OCI-LY7 (cell line): Measurements from ENCODE around the gene SH3TC1. TPM values are rescaled to one million over a fixed set of nuclear protein-coding genes. Genes with fewer than 3 reads are reported as not detected.

Experiments
- BruUV-seq: library from RNA; stranded (reverse); fragments of 400-500 nt; replicated peaks from 2 replicates; lab custom pipeline; 2021; lab: Mats Ljungman, UMichigan
- CTCF ChIA-PET: fragments of 300-600 bp; sonication (Branson Sonifier 250); formaldehyde crosslinking; loops from one replicate; lab custom pipeline; 2022; ENCODE audit warnings: antibody characterized with exemption; ENCODE audit not compliant: unreplicated experiment; lab: Charles Lee
- POLR2A ChIA-PET: fragments of 300-600 bp; sonication (Branson Sonifier 250); formaldehyde crosslinking; loops from one replicate; lab custom pipeline; 2022; ENCODE audit warnings: antibody characterized with exemption; lab: Charles Lee
- DNase-seq: peaks from one replicate; pipeline ENCODE4 v3.0.0-alpha.2; 2015; ENCODE audit warnings: low spot score
- H2AFZ ChIP-seq: fragments of 200-600 bp; sonication (generic), shearing (Covaris generic); 2 replicates; pipeline ENCODE4 v1.6.1; 2014; ENCODE audit warnings: mild to moderate bottlenecking, antibody characterized with exemption, low read length, moderate library complexity
- H3K27ac ChIP-seq: fragments of 200-600 bp; sonication (generic); 2 replicates; pipeline ENCODE4 v1.5.1; 2014; ENCODE audit warnings: mixed run types, low read depth, mild to moderate bottlenecking, moderate library complexity, low read length, inconsistent platforms; ENCODE audit not compliant: poor library complexity, severe bottlenecking
- H3K36me3 ChIP-seq: fragments of 200-600 bp; sonication (generic); 2 replicates; pipeline ENCODE4 v1.6.1; 2014; ENCODE audit warnings: mild to moderate bottlenecking, antibody characterized with exemption, low read length, moderate library complexity, mixed read lengths; ENCODE audit not compliant: insufficient read depth
- H3K4me1 ChIP-seq: fragments of 200-600 bp; sonication (generic); 2 replicates; pipeline ENCODE4 v1.5.1; 2014; ENCODE audit warnings: mild to moderate bottlenecking, low read length; ENCODE audit not compliant: insufficient read depth, poor library complexity, severe bottlenecking
- H3K4me2 ChIP-seq: fragments of 200-600 bp; sonication (generic); 2 replicates; pipeline ENCODE4 v1.6.1; 2014; ENCODE audit warnings: mild to moderate bottlenecking, low read length
- H3K4me3 ChIP-seq: fragments of 200-600 bp; sonication (generic); 2 replicates; pipeline ENCODE4 v1.5.1; 2014; ENCODE audit warnings: mild to moderate bottlenecking, low read depth, low read length; ENCODE audit not compliant: poor library complexity, severe bottlenecking
- H3K79me2 ChIP-seq: fragments of 200-600 bp; sonication (generic); 2 replicates; pipeline ENCODE4 v1.6.1; 2016; ENCODE audit warnings: low read depth, mild to moderate bottlenecking, low read length, moderate library complexity, mixed read lengths; ENCODE audit not compliant: insufficient read depth
- H3K9me2 ChIP-seq: fragments of 200-600 bp; sonication (generic); 2 replicates; pipeline ENCODE4 v1.6.1; 2016; ENCODE audit warnings: mild to moderate bottlenecking, low read length, mixed read lengths; ENCODE audit not compliant: insufficient read depth
- H3K9me3 ChIP-seq: fragments of 200-600 bp; sonication (generic); 2 replicates; pipeline ENCODE4 v1.6.1; 2014; ENCODE audit warnings: mild to moderate bottlenecking, mixed run types, low read length, mixed read lengths
- H4K20me1 ChIP-seq: fragments of 200-600 bp; sonication (generic); 2 replicates; pipeline ENCODE4 v1.6.1; 2014; ENCODE audit warnings: mild to moderate bottlenecking, antibody characterized with exemption, low read length, moderate library complexity, mixed read lengths; ENCODE audit not compliant: insufficient read depth
- CTCF ChIP-seq: fragments of 200-600 bp; sonication (generic); conservative IDR thresholded peaks from 2 replicates; pipeline ENCODE4 v1.5.1; 2014; ENCODE audit warnings: mild to moderate bottlenecking, antibody characterized with exemption, low read length, moderate library complexity, mixed read lengths
- EZH2phosphoT487 ChIP-seq: fragments of 200-600 bp; sonication (generic); IDR thresholded peaks from 2 replicates; pipeline ENCODE4 v1.6.1; 2018; ENCODE audit warnings: low read depth, borderline replicate concordance, mild to moderate bottlenecking, mixed run types, antibody characterized with exemption, low read length, moderate library complexity, mixed read lengths
- intact Hi-C: fragments of 100-400 bp; cut with micrococcal nuclease; formaldehyde crosslinking; loops from one replicate; pipeline ENCODE4 v1.10.0; 2022; ENCODE audit not compliant: unreplicated experiment
- total RNA-seq, 2 experiments: library from RNA; depleted of rRNA in 1 of 2; stranded (reverse); fragments of >200 nt in 1 of 2; shearing (Covaris generic) in 1 of 2; gene quantifications; 2 replicates each; pipeline ENCODE4 v1.2.3, GENCODE V29; 2014 to 2022

Gene SH3TC1
- total RNA-seq, 2 experiments from 2014 or later = 17.5 to 42.4 TPM

GRCh38 chr4:8258552-8259212 is 59.6 kb downstream of the SH3TC1 start:
- no TSS peak for BruUV-seq
- Histone ChIP-seq H3K79me2 (no peaks in the 10 kb centered on the region), H2AFZ (no peak overlapping the region), H3K9me2 (no peaks in the 10 kb centered on the region), H3K27ac (no peak overlapping the region), H3K4me2 (no peak overlapping the region), H3K9me3 (no peaks in the 10 kb centered on the region), H4K20me1 (no peaks in the 10 kb centered on the region), H3K4me3 (no peak overlapping the region), H3K36me3 (no peaks in the 10 kb centered on the region), H3K4me1 (no peaks in the 10 kb centered on the region)
- TF ChIP-seq CTCF = no peak
- no peak for TF ChIP-seq EZH2phosphoT487
- ChIA-PET CTCF (no interaction called here), POLR2A (no interaction called here)
- no peak for DNase-seq
- intact Hi-C loops = no loop called here

GRCh38 chr4:8259743-8260430 is 60.8 kb downstream of the SH3TC1 start:
- intact Hi-C loops = no loop called here
- Histone ChIP-seq H2AFZ (no peak overlapping the region), H3K4me3 (no peak overlapping the region), H3K79me2 (no peaks in the 10 kb centered on the region), H3K36me3 (no peaks in the 10 kb centered on the region), H3K9me3 (no peaks in the 10 kb centered on the region), H3K4me2 (no peak overlapping the region), H3K4me1 (no peaks in the 10 kb centered on the region), H4K20me1 (no peaks in the 10 kb centered on the region), H3K9me2 (no peaks in the 10 kb centered on the region), H3K27ac (no peak overlapping the region)
- TF ChIP-seq CTCF (no peak), EZH2phosphoT487 (no peak)
- ChIA-PET POLR2A (no interaction called here), CTCF (no interaction called here)
- no peak for DNase-seq
- BruUV-seq = no TSS peak

- no peaks in the 10 kb centered on the region for H3K4me1 ChIP-seq
- H3K36me3 ChIP-seq = no peaks in the 10 kb centered on the region
- no peak overlapping the region for H3K4me3 ChIP-seq
- BruUV-seq = no TSS peak
- ChIA-PET POLR2A (no interaction called here), CTCF (no interaction called here)
- H3K79me2 ChIP-seq = no peaks in the 10 kb centered on the region
- intact Hi-C loops = no loop called here
- H4K20me1 ChIP-seq = no peaks in the 10 kb centered on the region
- no peak for TF ChIP-seq CTCF
- no peak for TF ChIP-seq EZH2phosphoT487
- no peak overlapping the region for H2AFZ ChIP-seq
- no peak overlapping the region for H3K27ac ChIP-seq
- H3K9me3 ChIP-seq = no peaks in the 10 kb centered on the region
- H3K4me2 ChIP-seq = no peak overlapping the region
- DNase-seq = no peak
- no peaks in the 10 kb centered on the region for H3K9me2 ChIP-seq
Measured at GRCh38 chr4:8260656-8261111, 61.6 kb downstream of the SH3TC1 start.
